Posterior vena cava (tissue), 2 donors: ENCODE data around the gene KRT15. TPM values are rescaled to one million over a fixed set of nuclear protein-coding genes. Genes with fewer than 3 reads are reported as not detected.

Experiments used
- DNase-seq: peaks from one replicate; pipeline ENCODE4 v3.0.0-alpha.2; 2020; ENCODE audit warnings: low spot score
- intact Hi-C, 2 donors: fragments of 100-400 bp; cut with DNase I; formaldehyde crosslinking; loops; one replicate each; pipeline versions ENCODE4 v1.14.1 to v1.14.2; 2022 to 2023
- total RNA-seq, 2 donors: library from RNA; stranded (reverse); fragmentation: NEBNext Ultra II Directional; extraction: Animal tissue kit (Norgen Biotek cat#: 25700); gene quantifications; one replicate each; pipeline ENCODE4 v1.2.1, GENCODE V29; 2021
- donor health status: DM: yes; HTN: yes; CAD: no.
- donor health status: DM: yes; HTN: yes; CAD: no.

KRT15 gene
- total RNA-seq, 2 donors from 2014 or later: not detected

GRCh38 chr17:41546819-41547218, 28.1 kb upstream of the KRT15 start:
- intact Hi-C loops: loop anchor here (5.0 to 10.0 kb wide), 2 partner anchors 98 to 640 kb away; no protein-coding TSS in a partner anchor
- DNase-seq: peak; percentile 15

GRCh38 chr17:41545829-41546410, 27.2 kb upstream of the KRT15 start:
- DNase-seq: peak; percentile 72
- intact Hi-C loops: loop anchor here (5.0 to 10.0 kb wide), 2 partner anchors 99 to 639 kb away; no protein-coding TSS in a partner anchor

- intact Hi-C loops: loop anchor here (5.0 to 10.0 kb wide), 2 partner anchors 100 to 638 kb away; no protein-coding TSS in a partner anchor
These were observed 26.2 kb upstream of the KRT15 start for GRCh38 chr17:41544935-41545334.

GRCh38 chr17:41544491-41544892, 25.8 kb upstream of the KRT15 start:
- DNase-seq: peak; percentile 40
- intact Hi-C loops: loop anchor here in 1 of 2 donors (5.0 to 10.0 kb wide), 2 partner anchors 100 to 637 kb away; no protein-coding TSS in a partner anchor

More at GRCh38 chr17:41544935-41545334, 26.2 kb upstream of the KRT15 start:
- DNase-seq: peak; percentile 5

- DNase-seq: peak; percentile 67
- intact Hi-C loops: loop anchor here in 1 of 2 donors (5.0 to 10.0 kb wide), 2 partner anchors 102 to 635 kb away; no protein-coding TSS in a partner anchor
These were observed 24.1 kb upstream of the KRT15 start for GRCh38 chr17:41542786-41543185.

GRCh38 chr17:41542357-41542756, 23.7 kb upstream of the KRT15 start:
- intact Hi-C loops: loop anchor here in 1 of 2 donors (5.0 to 10.0 kb wide), 2 partner anchors 102 to 635 kb away; no protein-coding TSS in a partner anchor
- DNase-seq: no peak

- intact Hi-C loops: loop anchor here in 1 of 2 donors (5.0 to 10.0 kb wide), 2 partner anchors 104 to 634 kb away; no protein-coding TSS in a partner anchor
- DNase-seq: peak; percentile 25
These were observed 22.4 kb upstream of the KRT15 start for GRCh38 chr17:41540921-41541625.

- DNase-seq: peak; percentile 66
- intact Hi-C loops: loop anchor here in 1 of 2 donors (5.0 to 10.0 kb wide), 2 partner anchors 105 to 633 kb away; no protein-coding TSS in a partner anchor
These were observed 21.4 kb upstream of the KRT15 start for GRCh38 chr17:41539979-41540701.

GRCh38 chr17:41539071-41539492, 20.4 kb upstream of the KRT15 start:
- DNase-seq: peak; percentile 16
- intact Hi-C loops: no loop called here

GRCh38 chr17:41538565-41538991, 19.9 kb upstream of the KRT15 start:
- peak; percentile 37 for DNase-seq
- intact Hi-C loops: no loop called here

- DNase-seq: peak; percentile 54
- intact Hi-C loops: no loop called here
These were observed 19.3 kb upstream of the KRT15 start for GRCh38 chr17:41537990-41538389.

GRCh38 chr17:41537614-41537954, 18.9 kb upstream of the KRT15 start:
- intact Hi-C loops: no loop called here
- DNase-seq: peak; percentile 16

GRCh38 chr17:41536741-41537613, 18.3 kb upstream of the KRT15 start:
- peak; percentile 47 for DNase-seq
- intact Hi-C loops: no loop called here

- peak; percentile 75 for DNase-seq
- intact Hi-C loops: no loop called here
These were observed 17.2 kb upstream of the KRT15 start for GRCh38 chr17:41535764-41536481.

- intact Hi-C loops: no loop called here
- no peak for DNase-seq
These were observed 16.3 kb upstream of the KRT15 start for GRCh38 chr17:41534899-41535546.

GRCh38 chr17:41533613-41534012, 14.9 kb upstream of the KRT15 start:
- intact Hi-C loops: no loop called here
- DNase-seq: no peak

- DNase-seq: no peak
- intact Hi-C loops: no loop called here
These were observed 14.4 kb upstream of the KRT15 start for GRCh38 chr17:41532947-41533570.
